Type B pancreatic cell (in vitro differentiated cells): ENCODE data around the gene HACE1. TPM values are rescaled to one million over a fixed set of nuclear protein-coding genes. Genes with fewer than 3 reads are reported as not detected.
"Not testable (repeated sequence)": the region's sequence is repeated elsewhere in the genome, so short reads cannot be mapped to it uniquely, and the experiment has no call there.

Source experiments
- DNase-seq: peaks from one replicate; pipeline ENCODE4 v3.0.0; 2021; ENCODE audit warnings: mixed read lengths; ENCODE audit not compliant: unreplicated experiment; ENCODE audit errors: extremely low spot score
- H3K27ac Mint-ChIP-seq: 2 replicates; pipeline ENCODE4 v1.8.0; 2021; ENCODE audit warnings: mild to moderate bottlenecking, mixed read lengths
- H3K27me3 Mint-ChIP-seq: 2 replicates; pipeline ENCODE4 v1.8.0; 2021; ENCODE audit warnings: mixed read lengths
- H3K36me3 Mint-ChIP-seq: 2 replicates; pipeline ENCODE4 v1.8.0; 2021; ENCODE audit warnings: mixed read lengths
- H3K4me1 Mint-ChIP-seq: one replicate; pipeline ENCODE4 v1.8.0; 2021; ENCODE audit warnings: mixed read lengths; ENCODE audit not compliant: unreplicated experiment
- H3K4me3 Mint-ChIP-seq: 2 replicates; pipeline ENCODE4 v1.8.0; 2021; ENCODE audit warnings: mild to moderate bottlenecking, mixed read lengths
- H3K9me3 Mint-ChIP-seq: 2 replicates; pipeline ENCODE4 v1.8.0; 2021; ENCODE audit warnings: mixed read lengths
- total RNA-seq: library from RNA; stranded (reverse); gene quantifications from 2 replicates; pipeline ENCODE4 v1.2.1, GENCODE V29; 2021; ENCODE audit warnings: low replicate concordance
- TF ChIP-seq, protein P1 (sequence below): fragments of 200-600 bp; sonication (generic); conservative IDR thresholded peaks from 2 replicates; pipeline ENCODE4 v1.5.0; 2021; ENCODE audit warnings: antibody characterized with exemption, mild to moderate bottlenecking

HACE1 gene
- total RNA-seq, 1 donor from 2014 or later: 18.5 TPM

DNA sequence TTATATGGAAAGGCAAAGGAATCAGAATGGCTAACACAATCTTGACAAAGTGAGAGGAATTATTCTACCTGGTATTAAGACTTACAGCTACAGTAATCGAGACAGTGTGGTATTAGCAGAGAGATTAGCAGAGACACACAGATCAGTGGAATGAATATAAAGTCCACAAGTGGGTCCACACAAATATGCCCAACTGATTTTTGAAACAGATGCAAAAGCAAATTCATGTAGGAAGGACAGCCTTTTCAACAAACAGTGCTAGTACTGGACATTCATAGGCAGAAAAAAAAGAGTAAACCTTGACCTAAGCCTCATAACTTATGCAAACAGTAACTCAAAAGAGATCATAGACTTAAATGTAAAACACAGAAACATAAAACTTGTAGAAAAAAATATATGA, 22.6 kb downstream of the HACE1 start:
- TF ChIP-seq, protein P1, sequence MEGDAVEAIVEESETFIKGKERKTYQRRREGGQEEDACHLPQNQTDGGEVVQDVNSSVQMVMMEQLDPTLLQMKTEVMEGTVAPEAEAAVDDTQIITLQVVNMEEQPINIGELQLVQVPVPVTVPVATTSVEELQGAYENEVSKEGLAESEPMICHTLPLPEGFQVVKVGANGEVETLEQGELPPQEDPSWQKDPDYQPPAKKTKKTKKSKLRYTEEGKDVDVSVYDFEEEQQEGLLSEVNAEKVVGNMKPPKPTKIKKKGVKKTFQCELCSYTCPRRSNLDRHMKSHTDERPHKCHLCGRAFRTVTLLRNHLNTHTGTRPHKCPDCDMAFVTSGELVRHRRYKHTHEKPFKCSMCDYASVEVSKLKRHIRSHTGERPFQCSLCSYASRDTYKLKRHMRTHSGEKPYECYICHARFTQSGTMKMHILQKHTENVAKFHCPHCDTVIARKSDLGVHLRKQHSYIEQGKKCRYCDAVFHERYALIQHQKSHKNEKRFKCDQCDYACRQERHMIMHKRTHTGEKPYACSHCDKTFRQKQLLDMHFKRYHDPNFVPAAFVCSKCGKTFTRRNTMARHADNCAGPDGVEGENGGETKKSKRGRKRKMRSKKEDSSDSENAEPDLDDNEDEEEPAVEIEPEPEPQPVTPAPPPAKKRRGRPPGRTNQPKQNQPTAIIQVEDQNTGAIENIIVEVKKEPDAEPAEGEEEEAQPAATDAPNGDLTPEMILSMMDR: no peak
- no peak overlapping the region for H3K27ac Mint-ChIP-seq
- H3K9me3 Mint-ChIP-seq: no peaks in the 10 kb centered on the region
- no peaks in the 10 kb centered on the region for H3K27me3 Mint-ChIP-seq
- peaks cover 44% of the 10 kb centered on the region for H3K36me3 Mint-ChIP-seq
- no peak for DNase-seq
- H3K4me3 Mint-ChIP-seq: no peak overlapping the region
- peaks cover 4% of the 10 kb centered on the region for H3K4me1 Mint-ChIP-seq

GRCh38 chr6:104836479-104837020, 23.2 kb downstream of the HACE1 start:
- not testable (repeated sequence) for H3K27me3 Mint-ChIP-seq, DNase-seq, H3K27ac Mint-ChIP-seq, H3K4me3 Mint-ChIP-seq, H3K4me1 Mint-ChIP-seq, H3K9me3 Mint-ChIP-seq
- H3K36me3 Mint-ChIP-seq: peaks cover 44% of the 10 kb centered on the region

DNA sequence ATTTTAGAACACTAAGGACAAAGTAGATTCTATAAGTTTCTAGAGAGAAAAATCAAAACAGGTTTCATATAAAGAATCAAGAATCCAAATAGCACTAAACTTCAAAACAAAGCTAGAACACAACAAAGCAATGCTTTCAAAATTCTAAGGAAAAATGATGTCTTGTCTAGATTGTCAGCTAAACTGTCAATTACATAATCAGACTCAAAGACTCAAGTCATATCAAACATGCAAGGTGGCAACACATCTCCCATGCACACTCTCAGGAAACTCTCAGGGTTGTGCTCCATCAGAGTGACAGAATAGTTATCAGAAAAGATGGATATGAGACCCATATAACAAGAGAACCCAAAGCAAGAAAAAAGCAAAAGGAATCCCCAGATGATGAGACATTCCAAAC, 23.9 kb downstream of the HACE1 start:
- TF ChIP-seq, protein P1: no peak
- DNase-seq: no peak
- no peak overlapping the region for H3K27ac Mint-ChIP-seq
- no peaks in the 10 kb centered on the region for H3K27me3 Mint-ChIP-seq
- no peak overlapping the region for H3K4me3 Mint-ChIP-seq
- peaks cover 48% of the 10 kb centered on the region for H3K36me3 Mint-ChIP-seq
- H3K9me3 Mint-ChIP-seq: no peaks in the 10 kb centered on the region
- H3K4me1 Mint-ChIP-seq: peaks cover 4% of the 10 kb centered on the region

GRCh38 chr6:104829183-104829958, 30.3 kb downstream of the HACE1 start:
- TF ChIP-seq, protein P1: no peak
- Mint-ChIP-seq H3K27me3 (no peaks in the 10 kb centered on the region), H3K9me3 (peaks cover 4% of the 10 kb centered on the region), H3K4me1 (no peaks in the 10 kb centered on the region), H3K4me3 (no peak overlapping the region), H3K36me3 (peaks cover 19% of the 10 kb centered on the region), H3K27ac (no peak overlapping the region)
- DNase-seq: no peak

DNA sequence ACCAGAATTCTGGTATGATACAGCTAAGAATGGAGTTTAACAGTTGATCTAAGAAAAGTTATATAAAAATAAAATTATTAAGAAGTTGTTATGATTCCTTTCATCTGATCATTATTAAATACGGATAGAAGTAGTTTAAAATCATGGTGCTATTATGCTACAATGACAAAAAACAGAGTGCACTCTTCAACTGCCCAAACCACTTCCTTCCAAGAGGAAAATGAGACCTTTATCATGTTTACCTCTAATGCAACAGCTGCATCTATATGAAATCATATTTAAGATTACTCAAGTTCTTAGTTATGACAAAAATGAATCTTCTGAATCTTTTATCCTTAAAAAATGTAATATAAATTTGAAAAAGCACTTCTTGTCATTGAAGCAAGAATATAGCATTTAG, 31.2 kb downstream of the HACE1 start:
- no peaks in the 10 kb centered on the region for H3K27me3 Mint-ChIP-seq
- no peak overlapping the region for H3K4me3 Mint-ChIP-seq
- H3K4me1 Mint-ChIP-seq: no peaks in the 10 kb centered on the region
- H3K27ac Mint-ChIP-seq: no peak overlapping the region
- H3K36me3 Mint-ChIP-seq: peaks cover 20% of the 10 kb centered on the region
- TF ChIP-seq, protein P1: no peak
- no peak for DNase-seq
- peaks cover 4% of the 10 kb centered on the region for H3K9me3 Mint-ChIP-seq

GRCh38 chr6:104820820-104821219, 38.9 kb downstream of the HACE1 start:
- H3K27me3 Mint-ChIP-seq, H3K4me1 Mint-ChIP-seq, H3K4me3 Mint-ChIP-seq, DNase-seq, H3K9me3 Mint-ChIP-seq, H3K27ac Mint-ChIP-seq: not testable (repeated sequence)
- H3K36me3 Mint-ChIP-seq: peaks cover 35% of the 10 kb centered on the region
